Measurements from ENCODE around the gene ZNF154. TPM values are rescaled to one million over a fixed set of nuclear protein-coding genes. Genes with fewer than 3 reads are reported as not detected.
"Not testable (repeated sequence)": the region's sequence is repeated elsewhere in the genome, so short reads cannot be mapped to it uniquely, and the experiment has no call there.

Gene ZNF154
- total RNA-seq = 1.3 and 2.4 TPM in 2 replicates

DNA sequence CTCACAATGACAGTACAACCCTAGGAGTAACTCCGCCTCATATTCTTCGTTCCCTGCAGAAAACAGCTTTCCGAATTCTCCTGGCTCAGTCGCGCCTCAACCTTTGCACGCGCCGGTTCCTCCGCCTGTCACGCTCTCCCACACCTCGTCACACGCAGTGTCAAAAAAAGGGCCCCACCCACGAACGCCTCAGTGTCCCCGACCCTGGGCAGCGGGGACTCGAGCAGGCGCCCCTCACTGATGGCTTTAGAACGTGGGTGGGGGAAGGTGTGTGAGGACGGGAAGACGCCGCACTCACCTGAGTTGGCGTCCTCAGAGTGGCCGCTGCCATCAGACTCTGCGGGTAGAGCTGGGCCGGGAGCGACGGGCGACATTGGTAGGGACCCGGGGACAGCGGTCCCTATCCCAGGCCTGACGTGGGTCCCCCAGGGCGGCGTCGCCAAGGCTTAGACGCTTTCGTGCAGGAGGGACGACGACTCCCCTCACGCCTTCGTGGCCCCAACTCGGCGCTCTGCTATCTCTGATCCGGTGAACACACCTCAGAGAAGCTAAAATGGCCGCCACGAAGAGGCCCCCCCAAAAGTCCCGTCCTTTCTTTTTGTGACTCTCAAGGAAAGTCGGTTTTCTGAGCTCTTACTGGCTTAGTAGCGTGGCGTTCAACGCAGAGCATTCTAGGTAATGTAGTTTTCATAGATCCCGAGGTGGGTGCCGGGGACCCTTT lies at the start of gene ZNF154:
Gene ZNF154 (minus strand): TSS at position 564 of the 721 bp plus-strand sequence. CDS start 233 bp downstream, at position 331.
- DNase-seq = peak; percentile 60

DNA sequence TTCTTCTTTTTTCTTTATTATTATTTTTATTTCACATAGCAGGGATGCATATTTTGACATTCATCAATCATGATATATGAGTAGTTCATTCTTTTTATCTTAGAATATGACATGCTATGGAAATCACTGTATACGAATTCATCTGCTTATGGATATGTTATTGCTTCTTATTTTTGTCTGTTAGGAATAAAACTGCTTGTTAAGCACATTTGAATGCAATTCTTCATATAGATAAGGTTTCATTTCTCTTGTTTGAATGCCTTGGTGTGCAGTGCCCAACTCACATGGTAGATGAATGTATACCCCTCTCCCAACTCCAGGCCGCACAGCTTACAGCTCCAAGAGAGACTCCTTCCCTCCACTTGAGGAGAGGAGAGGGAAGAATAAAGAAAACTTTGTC lies 48.9 kb upstream of the ZNF154 start:
- DNase-seq = no peak

DNA sequence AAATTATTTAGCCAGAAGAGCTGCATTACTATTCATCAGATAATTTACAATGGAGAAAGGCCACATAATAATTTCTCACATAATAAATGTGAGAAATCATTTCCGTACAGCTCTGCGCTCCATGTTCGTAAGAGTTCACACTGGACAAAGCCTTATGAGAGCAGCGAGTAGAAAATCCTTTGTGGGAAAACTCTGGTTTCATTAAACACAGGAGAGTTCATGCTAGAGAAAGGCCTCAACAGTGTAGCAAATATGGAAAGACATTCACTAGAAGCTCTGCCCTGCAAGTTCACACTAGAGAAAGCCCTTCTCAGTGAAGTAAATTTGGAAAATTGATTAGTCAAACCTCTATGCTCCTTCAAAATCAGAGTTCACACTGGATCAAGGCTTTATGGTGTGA lies 46.0 kb upstream of the ZNF154 start:
- DNase-seq = no peak

DNA sequence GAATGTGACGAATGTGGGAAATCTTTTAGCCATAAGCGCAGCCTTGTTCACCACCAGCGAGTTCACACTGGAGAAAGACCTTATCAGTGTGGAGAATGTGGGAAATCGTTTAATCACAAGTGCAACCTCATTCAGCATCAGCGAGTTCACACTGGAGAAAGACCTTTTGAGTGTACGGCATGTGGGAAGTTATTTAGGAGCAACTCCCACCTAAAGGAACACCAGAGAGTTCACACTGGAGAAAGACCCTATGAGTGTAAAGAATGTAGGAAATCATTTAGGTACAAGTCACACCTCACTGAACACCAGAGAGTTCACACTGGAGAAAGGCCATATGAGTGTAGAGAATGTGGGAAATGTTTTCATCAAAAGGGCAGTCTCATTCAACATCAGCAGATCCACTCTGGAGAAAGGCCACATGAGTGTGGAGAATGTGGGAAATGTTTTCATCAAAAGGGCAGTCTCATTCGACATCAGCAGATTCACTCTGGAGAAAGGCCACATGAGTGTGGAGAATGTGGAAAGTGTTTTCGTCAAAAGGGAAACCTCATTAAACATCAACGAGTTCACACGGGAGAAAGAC lies 45.2 kb upstream of the ZNF154 start:
- no peak for DNase-seq

DNA sequence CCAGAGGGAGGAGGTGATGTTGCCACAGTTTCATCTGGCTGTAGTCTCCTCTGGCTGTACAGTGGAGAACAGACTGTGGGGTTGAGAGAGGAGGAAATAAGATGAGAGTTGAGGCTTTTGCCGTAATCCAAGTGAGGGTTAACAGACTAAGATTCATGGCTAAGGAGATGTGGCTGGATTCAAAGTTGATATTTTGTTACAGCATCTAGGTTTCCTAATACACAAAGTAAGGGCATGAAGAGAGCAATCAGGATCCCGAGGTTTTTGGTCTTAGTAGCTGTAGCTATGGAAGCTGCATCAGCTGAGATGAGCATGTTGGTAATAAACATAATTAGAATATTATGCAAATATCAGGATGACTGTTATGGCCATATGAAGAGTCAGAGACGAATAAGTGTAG lies 39.0 kb upstream of the ZNF154 start:
- DNase-seq = no peak

DNA sequence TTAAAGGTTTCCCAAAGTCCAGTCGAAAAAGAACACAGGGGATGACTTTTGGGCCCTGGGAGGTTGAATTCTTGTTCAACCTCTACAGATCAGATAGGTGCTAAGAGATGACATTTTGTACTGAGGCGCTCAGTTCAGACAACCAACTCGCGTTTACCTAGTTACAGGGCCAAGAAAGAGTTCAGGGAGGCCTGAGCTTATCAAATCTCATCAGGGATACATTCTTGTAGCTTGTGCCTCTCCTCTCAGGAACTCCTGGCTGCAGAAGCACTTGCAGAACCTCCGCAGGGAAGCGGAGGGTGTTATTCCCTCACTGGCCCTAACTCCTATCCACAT lies 38.4 kb upstream of the ZNF154 start:
- DNase-seq = no peak

DNA sequence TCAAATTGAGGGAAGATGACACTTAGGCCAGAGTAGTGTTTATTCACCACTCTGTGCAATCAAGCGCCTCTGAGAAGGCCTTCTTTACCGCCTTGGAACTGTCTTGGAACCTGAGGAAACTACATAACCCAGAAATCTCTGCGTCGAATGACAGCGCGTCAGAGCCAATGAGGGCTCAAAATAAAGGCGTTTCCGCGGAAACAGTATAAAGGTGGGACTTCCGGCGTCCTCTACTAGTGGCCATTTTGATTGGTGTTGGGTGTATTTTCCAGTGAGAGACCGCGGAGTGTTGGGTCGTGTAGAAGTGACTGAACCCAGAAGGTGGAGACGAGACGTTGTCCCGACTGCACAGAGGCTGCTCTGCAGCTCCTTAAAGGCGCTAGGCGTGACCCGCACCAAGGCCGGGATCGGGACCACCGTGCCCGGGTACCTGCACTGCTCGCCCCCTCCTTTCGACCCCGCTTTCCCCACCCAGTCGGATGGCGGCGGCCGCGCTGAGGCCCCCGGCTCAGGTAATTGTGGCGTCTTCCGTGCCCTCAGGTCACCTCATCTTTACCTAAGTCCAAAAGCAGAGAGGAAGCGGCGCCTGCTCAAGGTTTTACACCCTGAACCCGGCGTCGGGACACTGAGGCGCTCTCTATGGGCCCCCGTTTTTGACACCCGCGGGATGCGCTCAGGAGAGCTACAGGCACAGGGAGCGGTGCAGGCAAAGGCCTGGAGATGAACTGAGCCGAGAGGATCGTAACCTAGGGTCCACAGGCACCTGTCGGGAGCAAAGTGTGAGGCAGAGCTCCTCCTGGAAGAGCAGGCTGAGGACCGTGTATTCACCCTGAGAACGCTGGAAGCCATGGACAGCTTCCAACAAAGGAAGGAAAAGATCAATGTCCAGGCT lies 37.8 kb upstream of the ZNF154 start, which contains the start of gene ZNF776:
Gene ZNF776 (plus strand): TSS at position 236 of the 892 bp plus-strand sequence. CDS start 244 bp downstream, at position 480.
- peak; percentile 93 for DNase-seq

DNA sequence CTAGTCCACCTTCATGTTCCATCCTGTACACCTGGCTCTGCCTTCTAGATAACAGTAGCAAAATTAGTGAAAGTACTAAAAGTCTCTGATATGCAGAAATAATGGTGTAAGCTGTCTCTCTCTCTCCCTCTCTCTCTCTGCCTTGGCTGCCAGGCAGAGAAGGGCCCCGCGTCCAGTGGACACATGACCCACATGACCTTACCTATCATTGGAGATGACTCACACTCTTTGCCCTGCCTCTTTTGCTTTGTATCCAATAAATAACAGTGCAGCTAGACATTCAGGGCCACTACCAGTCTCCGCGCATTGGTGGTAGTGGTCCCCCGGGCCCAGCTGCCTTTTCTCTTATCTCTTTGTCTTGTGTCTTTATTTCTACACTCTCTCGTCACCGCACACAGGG lies 29.8 kb upstream of the ZNF154 start:
- not testable (repeated sequence) for DNase-seq

DNA sequence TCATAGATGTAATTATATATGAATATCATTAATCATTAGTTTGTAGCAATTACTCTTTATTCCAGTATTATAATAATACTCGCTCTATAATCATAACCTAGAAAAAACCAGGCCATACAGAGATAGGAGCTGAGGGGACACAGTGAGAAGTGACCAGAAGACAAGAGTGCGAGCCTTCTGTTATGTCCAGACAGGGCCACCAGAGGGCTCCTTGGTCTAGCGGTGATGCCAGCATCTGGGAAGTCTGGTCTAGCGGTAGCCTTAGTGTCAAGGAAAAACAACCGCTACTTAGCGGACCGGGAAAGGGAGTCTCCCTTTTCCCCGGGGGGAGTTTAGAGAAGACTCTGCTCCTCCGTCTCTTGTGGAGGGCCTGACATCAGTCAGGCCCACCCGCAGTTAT lies 29.3 kb upstream of the ZNF154 start:
- peak; percentile 59 for DNase-seq

DNA sequence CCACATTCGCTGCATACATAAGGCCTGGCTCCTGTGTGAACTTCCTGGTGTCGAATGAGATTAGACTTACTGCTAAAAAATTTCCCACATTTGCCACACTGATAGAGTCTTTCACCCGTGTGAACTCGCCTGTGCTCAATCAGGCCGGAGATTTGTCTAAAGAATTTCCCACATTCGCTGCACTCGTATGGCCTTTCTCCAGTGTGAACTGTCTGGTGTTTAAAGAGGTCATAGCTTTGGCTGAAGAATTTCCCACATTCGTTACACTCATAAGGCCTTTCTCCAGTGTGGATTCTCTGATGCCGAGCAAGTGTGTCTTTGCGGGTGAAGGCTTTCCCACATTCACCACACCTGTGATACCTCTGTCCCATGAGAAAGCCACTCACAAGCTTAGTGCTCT lies 11.9 kb upstream of the ZNF154 start:
- no peak for DNase-seq

DNA sequence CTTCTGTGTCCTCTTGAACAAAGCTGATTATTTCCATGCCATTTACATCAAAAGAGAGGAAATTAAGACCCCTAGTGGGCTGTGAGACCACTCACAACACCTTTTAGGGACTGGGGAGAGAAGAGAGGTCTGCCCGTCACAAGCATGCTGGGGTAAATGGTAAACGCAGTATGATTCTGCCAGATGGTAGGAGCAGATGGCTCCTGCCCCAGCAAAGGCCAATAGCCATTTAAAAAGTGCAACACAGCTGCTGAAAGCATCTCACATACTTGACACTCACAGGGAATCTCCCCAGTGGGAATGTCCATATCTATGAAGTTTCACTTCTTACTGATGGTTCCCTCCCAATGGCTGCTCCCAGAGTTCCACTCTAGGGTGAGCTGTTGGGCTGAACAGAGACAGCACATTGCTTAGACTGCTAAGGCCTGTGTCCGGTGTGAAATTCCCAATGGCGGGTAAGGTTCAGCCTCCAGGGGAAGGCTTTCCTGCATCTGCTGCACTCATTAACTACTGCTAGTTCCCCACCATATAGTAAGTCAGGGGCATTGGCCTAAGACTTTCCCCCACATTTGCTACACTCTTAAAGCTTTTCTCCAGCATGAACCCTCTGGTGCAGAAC lies 11.0 kb upstream of the ZNF154 start:
- no peak for DNase-seq

DNA sequence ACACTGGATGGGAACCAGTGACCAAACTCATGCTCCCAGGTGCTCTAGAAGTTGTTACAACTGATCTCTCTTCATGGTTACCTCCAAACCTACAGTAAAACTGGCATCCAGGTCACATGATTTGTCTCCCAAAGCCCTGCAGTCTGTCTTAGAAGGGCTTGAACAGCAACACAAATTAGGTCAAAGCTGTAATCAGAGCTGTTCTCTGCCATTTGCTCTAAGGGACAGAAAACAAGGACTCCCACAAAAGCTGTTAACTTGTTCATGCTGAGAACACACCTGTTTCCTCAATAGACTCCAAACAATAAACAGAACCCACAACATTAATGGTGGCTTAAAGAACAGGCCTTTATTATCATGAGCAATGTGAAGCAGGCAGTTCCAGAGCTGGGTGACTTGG lies 10.4 kb upstream of the ZNF154 start:
- no peak for DNase-seq

DNA sequence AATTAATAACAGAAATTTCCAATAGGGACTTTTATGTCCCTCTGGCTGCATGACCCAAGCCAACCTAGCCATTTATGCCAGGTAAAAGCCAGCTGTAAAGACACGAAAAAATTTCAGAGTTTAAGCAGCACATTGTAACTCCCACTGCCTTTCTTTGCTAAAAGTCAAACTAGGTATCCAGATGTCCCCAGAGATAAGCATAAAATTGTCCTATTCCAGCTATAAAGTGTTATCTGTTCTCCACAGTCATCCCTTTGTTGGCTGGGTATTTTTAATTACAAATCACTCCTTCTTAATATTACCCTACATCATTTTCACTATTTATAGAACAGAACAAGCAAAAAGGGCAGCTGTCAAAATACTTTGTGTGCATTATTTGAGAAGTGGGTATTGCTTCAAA lies 3.2 kb upstream of the ZNF154 start:
- no peak for DNase-seq

DNA sequence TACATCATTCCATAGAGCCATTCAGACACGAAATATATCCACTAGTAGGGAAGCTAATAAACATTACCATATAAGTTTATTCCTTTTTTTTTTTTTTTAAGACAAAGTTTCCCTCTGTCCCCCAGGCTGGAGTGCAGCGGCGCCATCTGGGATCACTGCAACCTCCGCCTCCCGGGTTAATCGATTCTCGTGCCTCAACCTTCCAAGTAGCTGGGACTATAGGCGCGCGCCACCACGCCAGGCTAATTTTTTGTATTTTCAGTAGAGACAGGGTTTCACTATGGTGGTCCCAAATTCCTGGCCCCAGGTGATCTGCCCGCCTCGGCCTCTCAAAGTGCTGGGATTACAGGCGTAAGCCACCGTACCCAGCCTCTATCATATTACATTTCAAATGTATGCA lies 612 bp upstream of the ZNF154 start:
- DNase-seq = no peak

DNA sequence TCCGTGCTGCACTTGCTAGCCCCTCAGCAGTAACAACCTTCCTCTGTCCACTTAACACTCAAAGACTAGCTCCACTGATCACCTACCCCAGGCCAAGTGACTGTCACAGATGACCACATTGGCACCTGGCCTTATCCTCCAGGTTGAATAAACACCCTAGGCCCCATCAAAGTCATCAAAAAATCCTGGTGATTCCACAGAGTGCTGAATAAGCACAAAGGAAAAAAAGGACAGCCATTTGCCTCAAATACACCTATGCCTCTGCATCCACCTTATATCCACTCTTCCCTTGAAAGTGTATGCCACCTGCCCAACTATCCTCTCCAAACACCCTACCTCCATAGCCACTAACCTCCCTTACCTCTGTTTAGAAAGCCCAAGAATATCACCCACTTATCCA lies 2.7 kb downstream of the ZNF154 start:
- no peak for DNase-seq

DNA sequence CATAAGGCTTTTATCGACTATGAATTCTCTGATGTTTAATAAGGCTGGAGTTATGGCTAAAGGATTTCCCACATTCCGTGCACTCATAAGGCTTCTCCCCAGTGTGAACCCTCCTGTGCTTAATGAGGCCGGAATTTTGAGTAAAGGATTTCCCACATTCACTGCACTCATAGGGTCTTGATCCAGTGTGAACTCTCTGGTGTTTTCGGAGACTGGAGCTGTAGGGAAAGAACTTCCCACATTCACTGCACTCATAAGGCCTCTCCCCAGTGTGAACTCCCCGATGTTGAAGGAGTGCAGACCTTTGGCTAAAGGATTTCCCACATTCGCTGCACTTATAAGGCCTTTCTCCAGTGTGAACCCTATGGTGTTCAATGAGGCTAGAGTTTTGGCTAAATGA lies 7.4 kb downstream of the ZNF154 start:
- DNase-seq = no peak

DNA sequence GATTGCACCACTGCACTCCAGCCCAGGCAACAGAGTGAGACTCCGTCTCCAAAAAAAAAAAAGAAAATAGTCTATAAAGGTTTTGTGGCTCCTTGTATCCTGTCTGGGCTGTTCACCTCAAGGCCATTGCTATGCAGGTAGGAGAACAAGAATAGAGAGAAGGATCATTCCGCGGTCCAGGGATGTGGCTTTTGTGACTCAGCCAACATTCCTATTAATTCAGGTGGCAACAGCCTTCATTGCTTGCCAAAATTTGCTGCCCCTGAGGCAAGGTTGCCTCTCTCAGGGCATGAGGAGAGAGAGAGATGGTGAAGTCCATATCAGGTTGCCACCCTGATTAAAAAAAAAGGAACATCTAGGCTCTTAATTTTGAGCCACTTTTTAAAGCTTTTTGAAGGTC lies 19.3 kb downstream of the ZNF154 start:
- no peak for DNase-seq

DNA sequence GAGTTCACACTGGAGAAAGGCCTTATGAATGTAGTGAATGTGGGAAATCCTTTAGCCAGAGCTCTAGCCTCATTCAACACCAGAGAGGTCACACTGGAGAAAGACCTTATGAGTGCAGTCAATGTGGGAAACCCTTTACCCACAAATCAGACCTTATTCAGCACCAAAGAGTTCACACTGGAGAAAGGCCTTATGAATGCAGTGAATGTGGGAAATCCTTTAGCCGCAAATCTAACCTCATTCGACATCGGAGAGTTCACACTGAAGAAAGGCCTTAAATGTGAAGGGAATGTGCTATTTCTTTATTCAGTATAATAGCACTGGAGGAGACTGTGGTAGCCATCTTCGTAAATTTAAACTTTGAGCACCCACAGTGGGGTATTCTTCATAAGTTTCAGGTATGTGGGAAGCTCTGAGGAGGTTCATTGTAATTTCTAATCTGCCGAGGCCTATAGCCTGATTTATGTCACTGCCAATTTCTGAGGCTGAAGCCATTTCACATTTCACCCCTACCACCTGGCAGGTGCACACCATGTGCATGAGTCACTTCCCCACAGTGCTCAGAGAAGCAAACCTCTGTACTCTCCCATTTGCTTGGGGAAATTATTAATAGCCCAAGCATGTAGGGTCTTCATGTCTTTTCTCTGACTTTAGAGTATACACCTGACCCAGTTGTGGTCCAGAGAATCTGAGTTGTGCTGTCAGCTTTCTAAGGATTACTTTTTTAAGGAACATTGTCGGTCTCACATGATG lies 20.8 kb downstream of the ZNF154 start:
- DNase-seq = no peak

DNA sequence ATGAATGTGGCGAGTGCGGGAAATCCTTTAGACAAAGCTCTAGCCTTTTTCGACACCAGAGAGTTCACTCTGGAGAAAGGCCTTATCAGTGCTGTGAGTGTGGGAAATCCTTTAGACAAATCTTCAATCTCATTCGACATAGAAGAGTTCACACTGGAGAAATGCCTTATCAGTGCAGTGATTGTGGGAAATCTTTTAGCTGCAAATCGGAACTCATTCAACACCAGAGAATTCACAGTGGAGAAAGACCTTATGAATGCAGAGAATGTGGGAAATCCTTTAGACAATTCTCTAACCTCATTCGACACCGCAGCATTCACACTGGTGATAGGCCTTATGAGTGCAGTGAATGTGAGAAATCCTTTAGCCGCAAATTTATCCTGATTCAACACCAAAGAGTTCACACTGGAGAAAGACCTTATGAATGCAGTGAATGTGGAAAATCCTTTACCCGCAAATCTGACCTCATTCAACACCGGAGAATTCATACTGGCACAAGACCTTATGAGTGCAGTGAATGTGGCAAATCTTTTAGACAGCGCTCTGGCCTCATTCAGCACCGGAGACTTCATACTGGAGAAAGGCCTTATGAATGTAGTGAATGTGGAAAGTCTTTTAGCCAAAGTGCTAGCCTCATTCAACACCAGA lies 21.5 kb downstream of the ZNF154 start:
- no peak for DNase-seq

DNA sequence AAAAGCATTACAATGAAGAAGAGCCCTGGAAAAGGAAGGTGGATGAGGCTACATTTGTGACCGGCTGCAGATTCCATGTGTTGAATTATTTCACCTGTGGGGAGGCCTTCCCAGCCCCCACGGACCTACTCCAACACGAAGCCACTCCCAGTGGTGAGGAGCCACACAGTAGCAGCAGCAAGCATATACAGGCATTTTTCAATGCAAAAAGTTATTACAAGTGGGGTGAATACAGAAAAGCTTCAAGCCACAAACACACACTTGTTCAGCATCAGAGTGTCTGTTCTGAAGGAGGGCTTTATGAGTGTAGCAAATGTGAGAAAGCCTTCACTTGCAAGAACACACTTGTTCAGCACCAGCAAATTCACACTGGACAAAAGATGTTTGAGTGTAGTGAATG lies 22.3 kb downstream of the ZNF154 start:
- DNase-seq = no peak

DNA sequence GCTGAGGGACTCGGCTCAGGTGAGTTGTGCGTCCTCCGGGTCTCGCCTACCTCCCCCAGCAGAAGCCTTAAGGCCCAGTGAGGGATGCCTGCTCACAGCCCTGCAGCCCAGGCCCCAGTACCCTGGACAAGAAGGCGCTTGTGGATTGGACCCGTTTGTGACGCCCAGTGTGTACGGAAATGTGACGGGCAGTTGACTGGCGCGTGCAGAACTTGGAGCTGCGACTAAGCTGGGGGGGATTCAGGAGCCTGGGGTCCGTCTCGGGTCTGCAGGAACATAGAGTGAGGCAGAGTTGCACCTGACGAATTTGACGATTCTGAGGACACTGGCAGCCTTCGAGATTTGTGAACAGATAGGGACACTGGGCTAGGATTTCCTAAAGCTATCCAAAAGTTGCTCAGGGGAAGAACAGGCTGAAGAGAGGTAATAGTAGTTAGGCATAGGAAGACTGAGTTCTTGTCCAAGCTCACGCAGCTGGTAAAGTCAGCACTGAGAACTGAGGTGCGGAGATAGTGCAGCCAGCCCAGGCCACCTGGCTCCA lies 26.7 kb downstream of the ZNF154 start:
- no peak for DNase-seq

DNA sequence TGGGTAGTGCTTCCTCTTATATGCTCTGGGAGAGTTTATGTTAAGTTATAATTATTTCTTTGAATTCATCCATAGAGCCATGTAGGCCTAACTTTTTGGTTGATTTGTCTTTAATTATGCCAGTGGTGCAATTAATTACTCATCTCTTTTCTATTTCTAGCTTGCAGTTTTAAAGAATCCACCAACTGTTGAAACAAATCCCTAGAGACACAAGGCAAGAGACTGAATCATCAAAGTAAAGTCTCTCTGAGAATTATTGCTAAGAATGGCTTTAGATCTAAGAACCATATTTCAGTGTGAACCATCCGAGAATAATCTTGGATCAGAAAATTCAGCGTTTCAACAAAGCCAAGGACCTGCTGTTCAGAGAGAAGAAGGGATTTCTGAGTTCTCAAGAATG lies 33.1 kb downstream of the ZNF154 start:
- DNase-seq = no peak
